ENCODE results near the gene ATP5PD. TPM values are rescaled to one million over a fixed set of nuclear protein-coding genes. Genes with fewer than 3 reads are reported as not detected.

ATP5PD gene
- total and polyA plus RNA-seq, 2 of the 8 experiments (the other 6 are each of a cell fraction or from before 2014, with no cell fraction given) = 335 to 407 TPM

- Histone ChIP-seq H4K5ac (ENCODE audit: insufficient read length, low read depth, low read length) (no peak overlapping the region), H2BK20ac (ENCODE audit: low read length) (no peak overlapping the region), H3K4me2 (ENCODE audit: insufficient read depth in 1 of 2, low read depth in 2 of 2, low read length in 2 of 2) (no peak overlapping the region), H3K14ac (ENCODE audit: insufficient read length) (no peak overlapping the region), H3K9me3 (ENCODE audit: insufficient read depth in 2 of 2, low read depth in 1 of 2, low read length in 1 of 2) (no peaks in the 10 kb centered on the region), H3K36me3 (ENCODE audit: control insufficient read depth in 2 of 4, insufficient read depth in 4 of 4, low read length in 3 of 4) (no peaks in the 10 kb centered on the region), H3K23me2 (ENCODE audit: low read depth, low read length) (peaks cover 11% of the 10 kb centered on the region; the same call in 1 of the 2 replicates), H4K91ac (replicated peaks; ENCODE audit: insufficient read length, low read length) (no peak overlapping the region), H2BK120ac (replicated peaks; ENCODE audit: low read depth, low read length) (no peak overlapping the region), H3K18ac (ENCODE audit: extremely low read depth, low read length) (no peak overlapping the region; the same call in 1 of the 2 replicates), H3K56ac (replicated peaks; ENCODE audit: insufficient read length, low read depth, low read length) (no peak overlapping the region), H3K4me3 (ENCODE audit: extremely low read depth in 1 of 4, insufficient read depth in 2 of 4, low read depth in 3 of 4, low read length in 4 of 4) (no peak overlapping the region), H3K4ac (replicated peaks; ENCODE audit: insufficient read length, low read depth, low read length) (no peak overlapping the region), H4K8ac (ENCODE audit: extremely low read depth, insufficient read depth, low read length) (no peak overlapping the region), H3K79me2 (ENCODE audit: control insufficient read depth in 1 of 2, insufficient read depth in 2 of 2, low read length in 2 of 2) (no peaks in the 10 kb centered on the region), H3K9ac (replicated peaks in 1 of 4; ENCODE audit: extremely low read depth in 1 of 4, low read depth in 3 of 4, low read length in 3 of 4) (no peak overlapping the region; a peak in 1 of 7 replicates), H2BK5ac (ENCODE audit: low read depth, low read length) (no peak overlapping the region), H4K20me1 (replicated peaks in 1 of 2; ENCODE audit: control insufficient read depth in 1 of 2, insufficient read depth in 2 of 2, low read length in 2 of 2) (no peaks in the 10 kb centered on the region), H3K23ac (ENCODE audit: insufficient read length) (no peak overlapping the region), H3K4me1 (replicated peaks in 1 of 4; ENCODE audit: control insufficient read depth in 3 of 4, insufficient read depth in 4 of 4, low read length in 3 of 4) (peaks cover 3 to 19% (median 17%) of the 10 kb centered on the region in 4 experiments), H3K27me3 (replicated peaks in 1 of 4; ENCODE audit: control insufficient read depth in 3 of 4, extremely low read depth in 1 of 4, insufficient read depth in 3 of 4, low read length in 3 of 4) (no peaks in the 10 kb centered on the region), H2BK15ac (ENCODE audit: low read length) (no peak overlapping the region), H2BK12ac (ENCODE audit: low read depth, low read length) (no peak overlapping the region), H2AFZ (ENCODE audit: low read length) (no peak overlapping the region), H3K79me1 (ENCODE audit: low read depth, low read length) (peaks cover 3% of the 10 kb centered on the region; the same call in 1 of the 2 replicates), H2AK5ac (ENCODE audit: low read depth, low read length) (no peak overlapping the region), H3K27ac (ENCODE audit: low read depth, low read length) (no peak overlapping the region)
- no peak for FAIRE-seq
- ChIA-PET POLR2A (ENCODE audit: partially characterized antibody) (interaction anchor here (1.0 kb wide), 1 partner anchor 21 kb away, joined by 4 read pairs; no protein-coding TSS in a partner anchor), CTCF (ENCODE audit: partially characterized antibody) (interaction anchor here (0.6 to 1.7 kb wide), 6 partner anchors 20 to 239 kb away, joined by 3 to 6 read pairs (median 4); no protein-coding TSS in a partner anchor)
- 88% methylated on average over 14 of the region's 14 CpGs; no CpG with 5 or more reads in 1 of the 2 experiments for WGBS, 2 experiments (ENCODE audit: extremely low coverage in 1 of 2, insufficient coverage in 1 of 2, insufficient read length in 1 of 2, insufficient replicate concordance in 2 of 2, low coverage in 1 of 2, low lambda C conversion rate in 2 of 2, missing lambda C conversion rate in 1 of 2)
- DNase-seq (ENCODE audit: low read depth in 1 of 2, low spot score in 2 of 2) = no peak
- TF ChIP-seq RAD21 (IDR thresholded peaks at IDR 0.05 in 1 of 2, conservative IDR thresholded peaks at IDR 0.05 in 1 of 2; ENCODE audit: low read depth in 2 of 2, low read length in 2 of 2) (no peak), SP4 (IDR thresholded peaks at IDR 0.05; ENCODE audit: low read length) (no peak), SRF (IDR thresholded peaks at IDR 0.05; ENCODE audit: low read depth, low read length) (no peak), KDM1A (IDR thresholded peaks at IDR 0.05; ENCODE audit: borderline replicate concordance, low read length) (no peak), GTF2F1 (IDR thresholded peaks at IDR 0.05; ENCODE audit: borderline replicate concordance, low read depth, low read length) (no peak), BACH1 (IDR thresholded peaks at IDR 0.05; ENCODE audit: low read length) (no peak), TBP (IDR thresholded peaks at IDR 0.05; ENCODE audit: low read depth, low read length) (no peak), E2F6 (IDR thresholded peaks at IDR 0.05) (no peak), CEBPB (IDR thresholded peaks at IDR 0.05; ENCODE audit: low read depth, low read length) (no peak), PHF8 (conservative IDR thresholded peaks at IDR 0.05; ENCODE audit: low read depth, low read length) (no peak)
Measured at GRCh38 chr17:75084039-75084660, 37.4 kb upstream of the ATP5PD start.
